Measurements from ENCODE around the gene POU2F2. TPM values are rescaled to one million over a fixed set of nuclear protein-coding genes. Genes with fewer than 3 reads are reported as not detected.

Gene POU2F2
- total RNA-seq, 1 experiment from 2014 or later, result 6.0 TPM

- TF ChIP-seq ZNF281 (CRISPR knock-in tag; IDR thresholded peaks at IDR 0.05) (no peak), SOX15 (CRISPR knock-in tag; IDR thresholded peaks at IDR 0.05) (no peak), PRDM15 (CRISPR knock-in tag; IDR thresholded peaks at IDR 0.05) (no peak), CDX4 (CRISPR knock-in tag; IDR thresholded peaks at IDR 0.05; ENCODE audit: borderline replicate concordance) (no peak), SMAD3 (CRISPR knock-in tag; IDR thresholded peaks at IDR 0.05; ENCODE audit: borderline replicate concordance) (no peak), E2F1 (CRISPR knock-in tag; IDR thresholded peaks at IDR 0.05) (no peak), ZNF232 (CRISPR knock-in tag; IDR thresholded peaks at IDR 0.05) (no peak), FOXJ3 (CRISPR knock-in tag; IDR thresholded peaks at IDR 0.05; ENCODE audit: borderline replicate concordance) (no peak), ZNF219 (CRISPR knock-in tag; IDR thresholded peaks at IDR 0.05; ENCODE audit: borderline replicate concordance) (no peak), NFYB (CRISPR knock-in tag; conservative IDR thresholded peaks at IDR 0.05; ENCODE audit: low read depth) (no peak), HMGXB4 (CRISPR knock-in tag; IDR thresholded peaks at IDR 0.05) (no peak), ETV6 (CRISPR knock-in tag; IDR thresholded peaks at IDR 0.05) (no peak)
Measured at GRCh38 chr19:42071247-42071646, 61.0 kb downstream of the POU2F2 start (continued).

GRCh38 chr19:42069619-42070351 lies 62.5 kb downstream of the POU2F2 start, which contains the start of gene GRIK5:
Gene GRIK5 (minus strand): TSS chr19:42070206. CDS start chr19:42065770, 4,436 bp downstream.
- POLR2A ChIA-PET, result no interaction called here
- H3K4me3 Mint-ChIP-seq, result no peak within 1 kb of the TSS; the same call in 1 of the 2 replicates
- CTCF ChIA-PET, result interaction anchor here (0.6 to 1.4 kb wide), 4 partner anchors 35 to 45 kb away, joined by 3 to 7 read pairs (median 4); no protein-coding TSS in a partner anchor
- DNase-seq (ENCODE audit: low spot score) (peak; percentile 51), ATAC-seq (peak; percentile 53)
- no peak within 1 kb of the TSS for H3K27ac Mint-ChIP-seq
- no peaks in the 10 kb centered on the region for H3K27me3 Mint-ChIP-seq (ENCODE audit: low read depth)
- peaks cover 20% of the 10 kb centered on the region for H3K4me1 Mint-ChIP-seq
- no peaks in the 10 kb centered on the region for H3K9me3 Mint-ChIP-seq
- peaks cover 5% of the 10 kb centered on the region for H3K36me3 Mint-ChIP-seq
- TF ChIP-seq MYBL2 (CRISPR knock-in tag; IDR thresholded peaks at IDR 0.05), result no peak
- TF ChIP-seq IRF1 (CRISPR knock-in tag; IDR thresholded peaks at IDR 0.05), result no peak
- TF ChIP-seq CTCF (IDR thresholded peaks at IDR 0.05), result no peak
- TF ChIP-seq PRDM15 (CRISPR knock-in tag; IDR thresholded peaks at IDR 0.05), result peak; percentile 67
- no peak for TF ChIP-seq MLX (CRISPR knock-in tag; IDR thresholded peaks at IDR 0.05)
- TF ChIP-seq FOXK1 (CRISPR knock-in tag; IDR thresholded peaks at IDR 0.05), result 0 out of 2 replicates have a peak, but pooled peaks have one; percentile 23

Data from WTC11 (cell line).